ENCODE results near the gene LRP6. TPM values are rescaled to one million over a fixed set of nuclear protein-coding genes. Genes with fewer than 3 reads are reported as not detected.
"Not testable (repeated sequence)": the region's sequence is repeated elsewhere in the genome, so short reads cannot be mapped to it uniquely, and the experiment has no call there.

Gene LRP6
- total RNA-seq (2014; rRNA removed; shearing (Covaris generic)) (5.1 and 8.1 TPM in 2 replicates), total RNA-seq (2022) (3.7 and 5.2 TPM in 2 replicates), Bru-seq, nascent RNA (percentile 49 among the genes with signal in this experiment), BruChase-seq, experiment 1, labeled RNA remaining after a 6-hour chase (percentile 40 among the genes with signal in this experiment), BruChase-seq, experiment 2, labeled RNA remaining after a 2-hour chase (percentile 49 among the genes with signal in this experiment)
- long read RNA-seq, full-length matches to known transcripts = 1 of 4 reads
- long read RNA-seq, partial matches to known transcripts = 2 of 4 reads
- long read RNA-seq, other reads (novel, unspliced or antisense) = 1 of 4 reads

GRCh38 chr12:12266873-12267741, at the start of gene LRP6:
Gene LRP6 (minus strand): TSS chr12:12267044. CDS start chr12:12266735, 309 bp downstream.
- BruUV-seq (replicated peaks) = no TSS peak
- POLR2A ChIA-PET = interaction anchor here (0.6 to 0.8 kb wide), 4 partner anchors 10 to 147 kb away, joined by 3 to 8 read pairs (median 4); no protein-coding TSS in a partner anchor
- CTCF ChIA-PET (ENCODE audit: unreplicated experiment) = no interaction called here
- intact Hi-C loops (cut with micrococcal nuclease; ENCODE audit: unreplicated experiment) = no loop called here
- H3K9me2 ChIP-seq (ENCODE audit: insufficient read depth, low read length) = no peaks in the 10 kb centered on the region
- H4K20me1 ChIP-seq (ENCODE audit: insufficient read depth, low read length) = no peaks in the 10 kb centered on the region
- H2AFZ ChIP-seq (ENCODE audit: low read length) = peak within 1 kb of the TSS; percentile 83
- no peaks in the 10 kb centered on the region for H3K36me3 ChIP-seq (ENCODE audit: insufficient read depth, low read length)
- peak; percentile 89 for DNase-seq (ENCODE audit: low spot score)
- peak within 1 kb of the TSS; percentile 76 for H3K4me3 ChIP-seq (ENCODE audit: low read depth, low read length, poor library complexity, severe bottlenecking)
- no peaks in the 10 kb centered on the region for H3K9me3 ChIP-seq (ENCODE audit: low read length)
- peaks cover 6% of the 10 kb centered on the region for H3K4me1 ChIP-seq (ENCODE audit: insufficient read depth, low read length, poor library complexity, severe bottlenecking)
- TF ChIP-seq, protein P1, sequence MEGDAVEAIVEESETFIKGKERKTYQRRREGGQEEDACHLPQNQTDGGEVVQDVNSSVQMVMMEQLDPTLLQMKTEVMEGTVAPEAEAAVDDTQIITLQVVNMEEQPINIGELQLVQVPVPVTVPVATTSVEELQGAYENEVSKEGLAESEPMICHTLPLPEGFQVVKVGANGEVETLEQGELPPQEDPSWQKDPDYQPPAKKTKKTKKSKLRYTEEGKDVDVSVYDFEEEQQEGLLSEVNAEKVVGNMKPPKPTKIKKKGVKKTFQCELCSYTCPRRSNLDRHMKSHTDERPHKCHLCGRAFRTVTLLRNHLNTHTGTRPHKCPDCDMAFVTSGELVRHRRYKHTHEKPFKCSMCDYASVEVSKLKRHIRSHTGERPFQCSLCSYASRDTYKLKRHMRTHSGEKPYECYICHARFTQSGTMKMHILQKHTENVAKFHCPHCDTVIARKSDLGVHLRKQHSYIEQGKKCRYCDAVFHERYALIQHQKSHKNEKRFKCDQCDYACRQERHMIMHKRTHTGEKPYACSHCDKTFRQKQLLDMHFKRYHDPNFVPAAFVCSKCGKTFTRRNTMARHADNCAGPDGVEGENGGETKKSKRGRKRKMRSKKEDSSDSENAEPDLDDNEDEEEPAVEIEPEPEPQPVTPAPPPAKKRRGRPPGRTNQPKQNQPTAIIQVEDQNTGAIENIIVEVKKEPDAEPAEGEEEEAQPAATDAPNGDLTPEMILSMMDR (conservative IDR thresholded peaks at IDR 0.05; ENCODE audit: low read length) = no peak
- TF ChIP-seq EZH2phosphoT487 (IDR thresholded peaks at IDR 0.05; ENCODE audit: borderline replicate concordance, low read depth, low read length) = no peak
- H3K27ac ChIP-seq (ENCODE audit: low read depth, low read length, poor library complexity, severe bottlenecking) = peak within 1 kb of the TSS; percentile 34
- peaks cover 11% of the 10 kb centered on the region; the same call in 1 of the 2 replicates for H3K79me2 ChIP-seq (ENCODE audit: insufficient read depth, low read depth, low read length)
- peak within 1 kb of the TSS; percentile 77 for H3K4me2 ChIP-seq (ENCODE audit: low read length)

- intact Hi-C loops (cut with micrococcal nuclease; ENCODE audit: unreplicated experiment) = no loop called here
- no peak for TF ChIP-seq EZH2phosphoT487 (IDR thresholded peaks at IDR 0.05; ENCODE audit: borderline replicate concordance, low read depth, low read length)
- TF ChIP-seq, protein P1 (conservative IDR thresholded peaks at IDR 0.05; ENCODE audit: low read length) = no peak
- POLR2A ChIA-PET = interaction anchor here (0.6 to 0.7 kb wide), 2 partner anchors 51 to 189 kb away, joined by 3 to 6 read pairs; no protein-coding TSS in a partner anchor
These were observed 49.0 kb upstream of the LRP6 start for GRCh38 chr12:12315838-12316237.

GRCh38 chr12:12310695-12311094, 43.9 kb upstream of the LRP6 start:
- H3K9me2 ChIP-seq (ENCODE audit: insufficient read depth, low read length); H3K4me3 ChIP-seq (ENCODE audit: low read depth, low read length, poor library complexity, severe bottlenecking); H3K36me3 ChIP-seq (ENCODE audit: insufficient read depth, low read length); DNase-seq (ENCODE audit: low spot score); CTCF ChIA-PET (ENCODE audit: unreplicated experiment); H3K9me3 ChIP-seq (ENCODE audit: low read length); H3K4me1 ChIP-seq (ENCODE audit: insufficient read depth, low read length, poor library complexity, severe bottlenecking); H3K4me2 ChIP-seq (ENCODE audit: low read length); H4K20me1 ChIP-seq (ENCODE audit: insufficient read depth, low read length); H3K27ac ChIP-seq (ENCODE audit: low read depth, low read length, poor library complexity, severe bottlenecking); H3K79me2 ChIP-seq (ENCODE audit: insufficient read depth, low read depth, low read length); H2AFZ ChIP-seq (ENCODE audit: low read length); BruUV-seq (replicated peaks); intact Hi-C loops (cut with micrococcal nuclease; ENCODE audit: unreplicated experiment): not testable (repeated sequence)
- POLR2A ChIA-PET = interaction anchor here (0.6 to 0.8 kb wide), 3 partner anchors 9 to 1677 kb away, joined by 3 to 9 read pairs (median 3); no protein-coding TSS in a partner anchor

More at GRCh38 chr12:12315838-12316237, 49.0 kb upstream of the LRP6 start:
- Histone ChIP-seq H3K9me3 (ENCODE audit: low read length) (no peaks in the 10 kb centered on the region), H3K4me2 (ENCODE audit: low read length) (no peak overlapping the region), H2AFZ (ENCODE audit: low read length) (no peak overlapping the region), H4K20me1 (ENCODE audit: insufficient read depth, low read length) (no peaks in the 10 kb centered on the region), H3K4me1 (ENCODE audit: insufficient read depth, low read length, poor library complexity, severe bottlenecking) (no peaks in the 10 kb centered on the region), H3K27ac (ENCODE audit: low read depth, low read length, poor library complexity, severe bottlenecking) (no peak overlapping the region), H3K36me3 (ENCODE audit: insufficient read depth, low read length) (no peaks in the 10 kb centered on the region), H3K9me2 (ENCODE audit: insufficient read depth, low read length) (no peaks in the 10 kb centered on the region), H3K79me2 (ENCODE audit: insufficient read depth, low read depth, low read length) (no peaks in the 10 kb centered on the region), H3K4me3 (ENCODE audit: low read depth, low read length, poor library complexity, severe bottlenecking) (no peak overlapping the region)
- no TSS peak for BruUV-seq (replicated peaks)
- DNase-seq (ENCODE audit: low spot score) = no peak
- CTCF ChIA-PET (ENCODE audit: unreplicated experiment) = no interaction called here
